Neural crest cell (in vitro differentiated cells): ENCODE measurements around the gene D2HGDH. TPM values are rescaled to one million over a fixed set of nuclear protein-coding genes. Genes with fewer than 3 reads are reported as not detected.
"Not testable (repeated sequence)": the region's sequence is repeated elsewhere in the genome, so short reads cannot be mapped to it uniquely, and the experiment has no call there.

Source experiments
- DNase-seq: peaks from one replicate; pipeline ENCODE4 v3.0.0; 2021; ENCODE audit warnings: low read depth, mixed read lengths, low spot score
- H3K27ac Mint-ChIP-seq: one replicate; pipeline ENCODE4 v1.8.0; 2021; ENCODE audit warnings: mild to moderate bottlenecking, mixed read lengths; ENCODE audit not compliant: unreplicated experiment
- H3K27me3 Mint-ChIP-seq: 2 replicates; pipeline ENCODE4 v1.8.0; 2021; ENCODE audit warnings: low read depth, mild to moderate bottlenecking, mixed read lengths
- H3K36me3 Mint-ChIP-seq: 2 replicates; pipeline ENCODE4 v1.8.0; 2021; ENCODE audit warnings: low read depth, mild to moderate bottlenecking, mixed read lengths
- H3K4me1 Mint-ChIP-seq: 2 replicates; pipeline ENCODE4 v1.8.0; 2021; ENCODE audit warnings: mixed read lengths
- H3K4me3 Mint-ChIP-seq: one replicate; pipeline ENCODE4 v1.8.0; 2021; ENCODE audit warnings: mild to moderate bottlenecking, mixed read lengths
- H3K9me3 Mint-ChIP-seq: 2 replicates; pipeline ENCODE4 v1.8.0; 2021; ENCODE audit warnings: mixed read lengths
- CTCF ChIP-seq: fragments of 200-600 bp; sonication (generic); conservative IDR thresholded peaks from 2 replicates; pipeline ENCODE4 v1.5.0; 2021; ENCODE audit warnings: antibody characterized with exemption, mild to moderate bottlenecking
- total RNA-seq: library from RNA; stranded (reverse); gene quantifications from 2 replicates; pipeline ENCODE4 v1.2.1, GENCODE V29; 2021

Gene D2HGDH
- total RNA-seq, 1 donor from 2014 or later = 17.7 TPM

DNA sequence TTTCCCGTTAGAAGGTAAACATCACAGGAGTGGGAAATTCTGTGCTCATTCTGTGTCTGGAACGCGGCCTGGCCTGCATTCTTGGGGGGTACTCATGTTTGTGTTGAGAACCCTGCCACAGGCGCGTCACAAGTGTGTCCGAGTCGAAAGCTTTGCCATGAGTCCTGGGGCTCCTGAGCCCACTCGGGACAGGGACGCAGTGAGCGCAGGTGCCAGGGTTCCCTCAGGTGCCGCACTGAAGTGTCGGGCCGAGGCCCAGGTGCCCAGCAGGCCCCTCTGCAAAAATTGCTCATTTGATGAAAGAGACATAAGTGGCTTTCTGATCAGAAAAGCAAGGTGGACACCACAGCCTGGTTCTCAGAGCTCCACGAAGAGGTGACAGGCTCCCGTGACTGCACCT lies 4.7 kb downstream of the D2HGDH start:
- Mint-ChIP-seq H3K36me3 (no peaks in the 10 kb centered on the region), H3K27me3 (no peaks in the 10 kb centered on the region)

GRCh38 chr2:241739651-241740050 lies 5.2 kb downstream of the D2HGDH start:
- no peaks in the 10 kb centered on the region for H3K27me3 Mint-ChIP-seq
- no peaks in the 10 kb centered on the region for H3K36me3 Mint-ChIP-seq
- peaks cover 9% of the 10 kb centered on the region for H3K4me1 Mint-ChIP-seq
- H3K9me3 Mint-ChIP-seq = no peaks in the 10 kb centered on the region
- no peak for TF ChIP-seq CTCF
- no peak overlapping the region for H3K4me3 Mint-ChIP-seq
- no peak overlapping the region for H3K27ac Mint-ChIP-seq
- DNase-seq = no peak

More for the DNA sequence above, 4.7 kb downstream of the D2HGDH start:
- peaks cover 9% of the 10 kb centered on the region for H3K4me1 Mint-ChIP-seq
- no peak for DNase-seq
- no peak overlapping the region for H3K4me3 Mint-ChIP-seq
- H3K27ac Mint-ChIP-seq = no peak overlapping the region
- TF ChIP-seq CTCF = no peak
- no peaks in the 10 kb centered on the region for H3K9me3 Mint-ChIP-seq

DNA sequence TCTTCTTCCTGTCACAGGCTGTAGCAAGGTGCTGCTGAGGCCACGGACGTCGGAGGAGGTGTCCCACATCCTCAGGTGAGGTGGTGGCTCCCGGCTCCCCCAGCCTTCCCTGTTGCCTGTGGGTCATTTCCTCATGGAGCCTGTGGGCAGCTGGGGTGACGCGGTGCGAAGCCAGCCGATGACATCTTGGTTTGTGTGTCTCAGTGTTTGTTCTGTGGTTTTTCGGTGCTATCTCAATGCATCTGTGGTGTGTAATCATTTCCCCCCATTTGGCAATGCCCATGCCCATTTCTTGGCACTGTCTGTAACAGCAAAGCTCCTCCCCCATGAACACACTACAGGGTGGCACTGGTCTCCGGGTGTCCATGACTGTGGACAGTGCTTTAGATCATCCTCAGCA lies 6.6 kb downstream of the D2HGDH start:
- DNase-seq = no peak
- H3K27ac Mint-ChIP-seq = no peak overlapping the region
- H3K9me3 Mint-ChIP-seq = peaks cover 2% of the 10 kb centered on the region
- peaks cover 5% of the 10 kb centered on the region for H3K4me1 Mint-ChIP-seq
- H3K36me3 Mint-ChIP-seq = peaks cover 8% of the 10 kb centered on the region
- no peaks in the 10 kb centered on the region for H3K27me3 Mint-ChIP-seq
- H3K4me3 Mint-ChIP-seq = no peak overlapping the region
- TF ChIP-seq CTCF = no peak

GRCh38 chr2:241742320-241742939 lies 8.0 kb downstream of the D2HGDH start:
- Mint-ChIP-seq H3K9me3 (peaks cover 4% of the 10 kb centered on the region), H3K4me3 (no peak overlapping the region), H3K36me3 (peaks cover 15% of the 10 kb centered on the region), H3K27me3 (no peaks in the 10 kb centered on the region), H3K4me1 (no peaks in the 10 kb centered on the region), H3K27ac (no peak overlapping the region)
- no peak for DNase-seq
- TF ChIP-seq CTCF = no peak

GRCh38 chr2:241743008-241743407 lies 8.6 kb downstream of the D2HGDH start:
- not testable (repeated sequence) for H3K4me1 Mint-ChIP-seq, DNase-seq, H3K4me3 Mint-ChIP-seq, H3K9me3 Mint-ChIP-seq, H3K27ac Mint-ChIP-seq, H3K27me3 Mint-ChIP-seq
- peaks cover 15% of the 10 kb centered on the region for H3K36me3 Mint-ChIP-seq

- no peak overlapping the region for H3K27ac Mint-ChIP-seq
- no peak overlapping the region for H3K4me3 Mint-ChIP-seq
- H3K4me1 Mint-ChIP-seq = no peaks in the 10 kb centered on the region
- peaks cover 4% of the 10 kb centered on the region for H3K9me3 Mint-ChIP-seq
- no peak for DNase-seq
- H3K36me3 Mint-ChIP-seq = peaks cover 15% of the 10 kb centered on the region
- TF ChIP-seq CTCF = no peak
- no peaks in the 10 kb centered on the region for H3K27me3 Mint-ChIP-seq
Measured at GRCh38 chr2:241743620-241744019, 9.2 kb downstream of the D2HGDH start.
